ENCODE results near the gene ZKSCAN2. TPM values are rescaled to one million over a fixed set of nuclear protein-coding genes. Genes with fewer than 3 reads are reported as not detected.

Gene ZKSCAN2
- 2.0 to 2.7 TPM (median 2.0 TPM) in 5 replicates for total RNA-seq (2022; extraction: Qiagen RNA extraction)

GRCh38 chr16:25257470-25257955, at the start of gene ZKSCAN2:
TSS of gene ZKSCAN2 (minus strand) at chr16:25257845. CDS start at chr16:25257127, 718 bp downstream.

Other genes starting within 250 kb of the ZKSCAN2 start
- gene ARHGAP17, start 242.5 kb downstream of the ZKSCAN2 start, total RNA-seq (2022; extraction: Qiagen RNA extraction) = 61.5 to 69.1 TPM (median 65.5 TPM) in 5 replicates
- gene LCMT1, start 146.1 kb downstream of the ZKSCAN2 start, total RNA-seq (2022; extraction: Qiagen RNA extraction) = 36.8 to 41.6 TPM (median 39.3 TPM) in 5 replicates
- 0.07 to 0.12 TPM (median 0.11 TPM) in 3 of 5 replicates, not detected in the others for gene AQP8, start 40.9 kb downstream of the ZKSCAN2 start, total RNA-seq (2022; extraction: Qiagen RNA extraction)

All from A549 treated with AZD2906 at 1 μM for 4 hours (cell line).